Mucosa of gallbladder (tissue), 1 donor: Measurements from ENCODE around the gene IGFBP3. TPM values are rescaled to one million over a fixed set of nuclear protein-coding genes. Genes with fewer than 3 reads are reported as not detected.
"Not testable (repeated sequence)": the region's sequence is repeated elsewhere in the genome, so short reads cannot be mapped to it uniquely, and the experiment has no call there.

Experiments used
- DNase-seq: peaks from one replicate; pipeline ENCODE4 v3.0.0-alpha.2; 2020; ENCODE audit warnings: low spot score
- total RNA-seq: library from RNA; stranded (reverse); gene quantifications from one replicate; pipeline ENCODE4 v1.2.1, GENCODE V29; 2021
- donor health status: DM: no; HTN: no; CAD: no.

Gene IGFBP3
- total RNA-seq, result 67.4 TPM

- DNase-seq, result peak; percentile 54
These were observed at the start of gene IGFBP3 for GRCh38 chr7:45920502-45921380. TSS of gene IGFBP3 (minus strand) at chr7:45921272. CDS start at chr7:45921140, 132 bp downstream.

DNA sequence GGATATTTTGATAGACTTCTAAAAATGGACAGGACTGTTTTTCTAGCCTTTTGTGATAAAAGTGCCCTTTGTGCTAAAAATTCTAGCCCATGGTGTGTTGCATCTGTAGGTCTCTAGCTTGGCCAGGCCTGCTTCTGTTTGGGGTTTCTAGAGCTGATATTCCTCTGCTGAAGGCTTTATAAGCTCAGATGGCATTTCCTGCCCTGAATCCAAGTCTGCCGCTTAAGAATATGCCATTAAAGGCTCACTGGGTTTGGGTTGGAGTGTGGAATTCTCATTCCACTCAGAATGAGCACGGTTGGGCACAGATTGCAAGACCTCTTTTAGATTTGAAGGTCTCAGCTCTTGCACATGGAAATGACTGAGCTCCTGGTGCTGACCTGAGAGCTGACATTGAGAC is 49.4 kb upstream of the IGFBP3 start:
- no peak for DNase-seq

- no peak for DNase-seq
These were observed 48.9 kb upstream of the IGFBP3 start for GRCh38 chr7:45969940-45970339.

DNA sequence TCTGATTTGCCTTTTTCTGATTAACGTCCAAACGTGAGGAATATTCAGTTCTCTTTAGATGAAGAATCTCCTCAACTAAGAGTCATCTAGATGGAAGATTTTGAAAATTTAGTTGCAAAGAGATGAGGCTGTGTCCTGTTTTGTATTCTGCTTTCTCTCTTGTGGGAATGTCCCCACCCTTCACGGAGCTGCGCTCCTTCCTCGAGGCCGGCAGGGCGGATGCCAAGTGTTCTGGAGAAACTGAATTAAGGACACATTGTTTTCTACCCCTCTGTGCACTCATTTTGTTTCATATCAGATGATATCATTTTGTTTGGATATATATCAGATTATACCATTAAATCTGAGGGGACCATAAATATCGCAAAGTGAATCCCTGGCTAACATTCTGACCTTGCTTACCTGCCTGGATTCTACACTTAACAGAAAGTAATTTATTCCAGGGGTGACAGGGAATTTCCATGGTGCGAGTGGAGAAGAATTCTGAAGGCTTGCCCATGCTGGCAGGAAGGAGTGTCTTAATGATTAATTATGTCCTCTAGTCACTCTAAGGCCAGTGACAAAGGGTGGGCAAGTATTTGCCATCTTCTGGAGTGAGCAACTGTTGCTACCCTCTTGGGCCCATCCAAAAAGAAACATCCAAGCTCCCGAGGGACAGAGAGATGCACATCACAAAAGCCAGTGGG is 47.9 kb upstream of the IGFBP3 start:
- DNase-seq, result no peak

- DNase-seq, result no peak
These were observed 47.2 kb upstream of the IGFBP3 start for GRCh38 chr7:45968312-45968711.

DNA sequence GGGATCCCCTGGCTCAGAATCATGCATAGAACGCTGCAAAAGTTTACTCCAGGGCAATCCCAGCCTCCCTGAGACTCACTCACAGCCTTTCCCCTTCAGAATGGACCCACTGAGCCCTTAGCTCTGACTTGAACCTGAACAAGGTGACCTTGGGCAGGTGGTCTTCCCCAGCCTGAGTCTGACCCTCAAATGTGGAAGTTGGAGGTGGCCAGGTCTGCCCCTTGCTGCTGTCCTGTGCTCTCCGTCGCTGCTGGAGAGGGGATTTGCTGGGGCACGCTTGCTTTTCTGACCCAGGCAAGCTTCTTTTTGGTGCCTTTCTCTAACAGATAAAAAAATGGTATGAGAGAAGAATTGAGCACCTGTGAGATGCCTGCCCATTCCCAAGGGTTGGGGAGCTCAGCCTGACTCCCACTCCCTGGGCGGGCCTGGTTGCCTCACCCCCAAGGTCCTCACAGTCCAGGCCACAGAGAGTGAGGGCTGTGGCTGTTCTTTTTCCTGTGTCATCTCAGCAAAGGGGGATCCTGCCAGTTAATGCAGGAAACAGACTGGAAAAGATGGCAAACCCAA is 46.6 kb upstream of the IGFBP3 start:
- no peak for DNase-seq

GRCh38 chr7:45962861-45963260 is 41.8 kb upstream of the IGFBP3 start:
- no peak for DNase-seq

DNA sequence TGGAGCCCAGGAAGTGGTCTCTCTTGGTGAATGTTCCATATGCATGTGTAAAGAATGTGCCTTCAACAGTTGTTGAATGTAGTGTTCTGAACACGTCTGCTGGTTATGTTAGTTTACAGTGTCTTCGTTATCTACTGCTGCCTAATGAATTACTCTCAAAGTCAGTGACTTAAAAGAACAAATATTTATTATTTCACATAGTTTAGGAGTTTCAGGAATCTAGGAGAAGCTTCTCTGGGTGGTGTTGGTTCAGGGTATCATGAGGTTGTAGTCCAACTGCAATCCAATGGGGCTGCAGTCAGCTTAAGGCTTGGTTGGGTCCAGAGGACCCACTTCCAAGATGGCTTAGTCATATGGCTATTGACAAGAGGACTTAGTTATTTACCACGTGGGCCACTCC is 36.6 kb upstream of the IGFBP3 start:
- DNase-seq, result no peak

GRCh38 chr7:45955286-45955685 is 34.2 kb upstream of the IGFBP3 start:
- DNase-seq, result no peak

GRCh38 chr7:45953055-45953454 is 32.0 kb upstream of the IGFBP3 start:
- not testable (repeated sequence) for DNase-seq

GRCh38 chr7:45944058-45944457 is 23.0 kb upstream of the IGFBP3 start:
- DNase-seq, result no peak

DNA sequence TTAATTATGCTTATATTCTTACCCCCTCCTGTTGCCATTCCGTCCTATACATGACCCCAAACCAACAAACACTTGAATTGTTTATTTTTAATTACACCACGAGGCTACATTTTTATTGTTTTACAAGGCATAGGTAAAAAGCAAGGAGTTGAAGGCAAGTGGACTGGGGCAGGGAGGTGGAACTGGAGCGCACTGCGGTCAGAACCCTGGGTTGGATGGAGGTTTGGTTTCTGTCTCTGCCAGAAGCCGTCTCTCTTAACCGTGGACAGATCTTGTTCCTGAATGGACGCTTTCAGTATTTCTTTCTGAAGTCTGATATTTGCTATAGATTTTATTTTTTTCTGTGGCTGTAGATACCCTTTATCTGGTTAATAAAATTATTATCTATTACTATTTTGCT is 19.9 kb upstream of the IGFBP3 start:
- DNase-seq, result no peak

GRCh38 chr7:45940237-45940781 is 19.2 kb upstream of the IGFBP3 start:
- DNase-seq, result not testable (repeated sequence)

DNA sequence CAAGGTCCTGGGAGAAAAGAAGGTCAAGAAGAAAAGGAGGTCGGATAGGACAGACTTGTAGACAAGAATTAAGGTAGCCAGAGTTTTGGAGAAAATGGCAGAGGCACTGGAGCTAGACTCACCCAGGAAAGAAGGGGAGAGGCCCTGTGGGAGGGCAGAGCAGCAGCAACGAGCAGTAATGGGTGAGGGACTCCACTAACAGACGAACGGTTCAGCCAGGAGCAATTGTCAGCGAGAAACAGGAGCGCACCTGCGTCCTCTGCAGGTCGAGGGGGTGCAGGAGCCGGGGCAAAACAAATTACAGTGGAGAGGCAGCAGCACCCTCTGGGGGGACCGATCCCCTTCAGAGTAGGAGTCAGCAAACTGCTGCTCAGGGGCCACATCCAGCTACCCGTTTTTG is 18.5 kb upstream of the IGFBP3 start:
- no peak for DNase-seq

- DNase-seq, result no peak
These were observed 17.7 kb upstream of the IGFBP3 start for GRCh38 chr7:45938626-45939302.

DNA sequence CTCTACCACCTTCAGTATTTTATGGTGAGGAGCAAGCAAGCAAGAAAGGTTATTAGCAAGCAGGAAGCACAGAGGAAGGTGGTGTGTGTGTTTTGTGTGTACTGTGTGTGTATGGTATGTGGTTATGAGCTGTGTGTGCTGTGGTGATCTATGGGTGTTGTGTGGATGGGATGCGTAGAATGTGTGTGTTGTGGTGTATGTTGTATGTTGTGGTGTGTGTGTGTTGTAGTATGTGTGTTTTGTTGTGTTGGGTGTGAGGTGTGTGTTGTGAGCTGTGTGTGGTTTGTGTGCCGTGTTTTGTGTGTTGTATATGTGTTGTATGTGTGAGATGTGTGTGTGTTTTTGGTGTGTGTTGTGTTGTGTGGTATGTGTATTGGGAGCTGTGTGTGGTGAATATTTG is 16.8 kb upstream of the IGFBP3 start:
- no peak for DNase-seq

DNA sequence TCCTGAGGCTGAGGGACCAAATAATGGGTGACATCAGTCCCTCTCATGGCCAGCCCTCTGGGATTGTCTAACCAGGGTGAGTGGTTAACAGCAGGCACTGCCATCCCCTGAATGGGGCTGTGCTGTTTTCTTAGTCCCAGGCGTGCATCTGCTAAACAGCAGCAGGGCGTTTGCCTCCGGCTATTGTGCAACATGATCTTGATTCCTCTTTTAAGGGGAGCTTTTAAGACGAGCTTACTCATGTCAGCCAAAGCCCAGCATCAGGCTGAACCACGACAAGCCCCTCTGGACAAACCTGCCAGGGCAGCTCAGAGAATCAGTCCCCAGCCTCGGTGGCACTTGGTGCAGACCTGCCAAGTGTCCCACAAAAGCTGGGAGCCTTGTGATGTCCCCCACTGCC is 16.2 kb upstream of the IGFBP3 start:
- no peak for DNase-seq

- no peak for DNase-seq
These were observed 9.9 kb upstream of the IGFBP3 start for GRCh38 chr7:45930967-45931366.

DNA sequence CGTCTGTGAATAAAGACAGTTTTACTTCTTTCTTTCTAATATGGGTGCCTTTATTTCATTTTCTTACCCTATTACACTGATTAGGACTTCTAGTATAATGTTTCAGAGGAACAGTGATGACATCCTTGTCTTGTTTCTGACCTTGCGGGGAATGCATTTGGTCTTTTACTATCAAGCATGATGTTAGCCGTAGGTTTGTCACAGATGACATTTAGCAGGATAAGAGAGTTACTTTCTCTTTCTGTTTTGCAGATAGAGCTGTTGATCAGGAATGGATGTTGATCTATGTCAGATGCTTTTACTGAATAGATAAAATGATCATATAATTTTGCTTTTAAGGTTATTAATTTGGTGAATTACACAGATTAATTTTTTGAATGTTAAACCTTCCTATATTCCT is 6.6 kb upstream of the IGFBP3 start:
- DNase-seq, result no peak

GRCh38 chr7:45924283-45924682 is 3.2 kb upstream of the IGFBP3 start:
- DNase-seq, result no peak

GRCh38 chr7:45923818-45924217 is 2.7 kb upstream of the IGFBP3 start:
- DNase-seq, result no peak

GRCh38 chr7:45923290-45923689 is 2.2 kb upstream of the IGFBP3 start:
- peak; percentile 73 for DNase-seq
